ENCODE data around the gene SORCS1.

DNA sequence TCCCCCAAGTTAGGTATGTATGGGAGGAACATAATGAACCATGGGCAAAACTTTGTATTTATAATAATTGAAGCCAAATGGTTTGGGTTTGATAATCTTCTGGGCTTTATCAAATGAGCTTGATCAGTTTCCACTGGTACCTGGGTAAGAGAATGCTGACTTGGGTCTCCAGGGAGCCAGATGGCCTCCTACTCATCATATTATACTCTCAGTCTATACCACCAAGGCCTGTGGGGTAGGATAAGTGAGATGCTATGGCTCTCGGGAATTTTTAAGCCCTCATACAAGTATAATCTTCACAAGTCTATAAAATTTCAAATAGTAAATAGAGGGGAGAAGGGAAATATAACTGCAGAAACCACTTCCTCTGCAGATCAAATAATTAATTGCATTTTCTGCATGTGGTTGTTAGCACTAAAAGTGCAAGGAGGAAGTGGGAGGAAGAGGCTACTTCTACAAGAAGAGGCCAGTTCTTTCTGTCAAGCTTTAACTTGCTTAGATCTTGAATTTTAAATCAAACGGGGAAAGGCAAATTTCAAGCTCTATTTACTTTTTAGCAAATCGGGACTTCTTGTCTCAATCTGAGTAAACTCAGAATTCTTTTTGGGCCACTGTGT lies 349.0 kb downstream of the SORCS1 start:
- TF ChIP-seq, protein P1, sequence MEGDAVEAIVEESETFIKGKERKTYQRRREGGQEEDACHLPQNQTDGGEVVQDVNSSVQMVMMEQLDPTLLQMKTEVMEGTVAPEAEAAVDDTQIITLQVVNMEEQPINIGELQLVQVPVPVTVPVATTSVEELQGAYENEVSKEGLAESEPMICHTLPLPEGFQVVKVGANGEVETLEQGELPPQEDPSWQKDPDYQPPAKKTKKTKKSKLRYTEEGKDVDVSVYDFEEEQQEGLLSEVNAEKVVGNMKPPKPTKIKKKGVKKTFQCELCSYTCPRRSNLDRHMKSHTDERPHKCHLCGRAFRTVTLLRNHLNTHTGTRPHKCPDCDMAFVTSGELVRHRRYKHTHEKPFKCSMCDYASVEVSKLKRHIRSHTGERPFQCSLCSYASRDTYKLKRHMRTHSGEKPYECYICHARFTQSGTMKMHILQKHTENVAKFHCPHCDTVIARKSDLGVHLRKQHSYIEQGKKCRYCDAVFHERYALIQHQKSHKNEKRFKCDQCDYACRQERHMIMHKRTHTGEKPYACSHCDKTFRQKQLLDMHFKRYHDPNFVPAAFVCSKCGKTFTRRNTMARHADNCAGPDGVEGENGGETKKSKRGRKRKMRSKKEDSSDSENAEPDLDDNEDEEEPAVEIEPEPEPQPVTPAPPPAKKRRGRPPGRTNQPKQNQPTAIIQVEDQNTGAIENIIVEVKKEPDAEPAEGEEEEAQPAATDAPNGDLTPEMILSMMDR (IDR thresholded peaks at IDR 0.05 in 2 of 3, conservative IDR thresholded peaks at IDR 0.05 in 1 of 3; ENCODE audit: borderline replicate concordance in 1 of 3, insufficient read depth in 1 of 3, low read depth in 2 of 3, low read length in 2 of 3) = no peak
- TF ChIP-seq POLR2A (IDR thresholded peaks at IDR 0.05; ENCODE audit: borderline replicate concordance, extremely low read depth, insufficient read depth, insufficient read length) (no peak), SIN3A (IDR thresholded peaks at IDR 0.05; ENCODE audit: low read depth) (no peak), CEBPB (IDR thresholded peaks at IDR 0.05; ENCODE audit: low read depth) (no peak), EZH2 (IDR thresholded peaks at IDR 0.05) (no peak), TCF7L2 (IDR thresholded peaks at IDR 0.05; ENCODE audit: borderline replicate concordance, extremely low read depth, insufficient read depth, insufficient read length) (no peak)
- TF ChIP-seq, protein P2, sequence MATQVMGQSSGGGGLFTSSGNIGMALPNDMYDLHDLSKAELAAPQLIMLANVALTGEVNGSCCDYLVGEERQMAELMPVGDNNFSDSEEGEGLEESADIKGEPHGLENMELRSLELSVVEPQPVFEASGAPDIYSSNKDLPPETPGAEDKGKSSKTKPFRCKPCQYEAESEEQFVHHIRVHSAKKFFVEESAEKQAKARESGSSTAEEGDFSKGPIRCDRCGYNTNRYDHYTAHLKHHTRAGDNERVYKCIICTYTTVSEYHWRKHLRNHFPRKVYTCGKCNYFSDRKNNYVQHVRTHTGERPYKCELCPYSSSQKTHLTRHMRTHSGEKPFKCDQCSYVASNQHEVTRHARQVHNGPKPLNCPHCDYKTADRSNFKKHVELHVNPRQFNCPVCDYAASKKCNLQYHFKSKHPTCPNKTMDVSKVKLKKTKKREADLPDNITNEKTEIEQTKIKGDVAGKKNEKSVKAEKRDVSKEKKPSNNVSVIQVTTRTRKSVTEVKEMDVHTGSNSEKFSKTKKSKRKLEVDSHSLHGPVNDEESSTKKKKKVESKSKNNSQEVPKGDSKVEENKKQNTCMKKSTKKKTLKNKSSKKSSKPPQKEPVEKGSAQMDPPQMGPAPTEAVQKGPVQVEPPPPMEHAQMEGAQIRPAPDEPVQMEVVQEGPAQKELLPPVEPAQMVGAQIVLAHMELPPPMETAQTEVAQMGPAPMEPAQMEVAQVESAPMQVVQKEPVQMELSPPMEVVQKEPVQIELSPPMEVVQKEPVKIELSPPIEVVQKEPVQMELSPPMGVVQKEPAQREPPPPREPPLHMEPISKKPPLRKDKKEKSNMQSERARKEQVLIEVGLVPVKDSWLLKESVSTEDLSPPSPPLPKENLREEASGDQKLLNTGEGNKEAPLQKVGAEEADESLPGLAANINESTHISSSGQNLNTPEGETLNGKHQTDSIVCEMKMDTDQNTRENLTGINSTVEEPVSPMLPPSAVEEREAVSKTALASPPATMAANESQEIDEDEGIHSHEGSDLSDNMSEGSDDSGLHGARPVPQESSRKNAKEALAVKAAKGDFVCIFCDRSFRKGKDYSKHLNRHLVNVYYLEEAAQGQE (IDR thresholded peaks at IDR 0.05; ENCODE audit: low read depth) = no peak
- TF ChIP-seq, protein P3, sequence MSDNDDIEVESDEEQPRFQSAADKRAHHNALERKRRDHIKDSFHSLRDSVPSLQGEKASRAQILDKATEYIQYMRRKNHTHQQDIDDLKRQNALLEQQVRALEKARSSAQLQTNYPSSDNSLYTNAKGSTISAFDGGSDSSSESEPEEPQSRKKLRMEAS (IDR thresholded peaks at IDR 0.05) = no peak

All from HCT116 (cell line).